Naive thymus-derived CD4-positive, alpha-beta T cell (primary cell): Measurements from ENCODE around the gene GRWD1. TPM values are rescaled to one million over a fixed set of nuclear protein-coding genes. Genes with fewer than 3 reads are reported as not detected.

Experiments used
- ATAC-seq: fragments of 150-1000 bp; cut with Tn5 transposase; 2 replicates; pipeline ENCODE4 v1.10.0; 2021; ENCODE audit warnings: mild to moderate bottlenecking, moderate library complexity
- CTCF ChIA-PET: fragments of 350-600 bp; sonication (Branson Sonifier 250); formaldehyde crosslinking; loops from one replicate; lab custom pipeline; 2021; ENCODE audit warnings: antibody characterized with exemption; lab: Charles Lee
- POLR2A ChIA-PET: fragments of 350-600 bp; sonication (Branson Sonifier 250); formaldehyde crosslinking; loops from one replicate; lab custom pipeline; 2021; ENCODE audit warnings: antibody characterized with exemption, inconsistent platforms; lab: Charles Lee
- DNase-seq, 9 donors: peaks; one replicate each; pipeline versions ENCODE4 v3.0.0 to v3.0.0-alpha.2; 2020 to 2022; ENCODE audit warnings: mixed read lengths in 1 of 9
- H3K27ac ChIP-seq: one replicate; pipeline ENCODE4 v1.7.0; 2013; ENCODE audit warnings: mild to moderate bottlenecking, low read depth, low read length, moderate library complexity
- H3K27me3 ChIP-seq, 2 donors: one replicate each; pipeline ENCODE4 v1.7.0; 2013; ENCODE audit warnings: low read length in 2 of 2, mild to moderate bottlenecking in 2 of 2, moderate library complexity in 2 of 2; ENCODE audit not compliant: control insufficient read depth in 2 of 2, insufficient read depth in 2 of 2
- H3K36me3 ChIP-seq, 3 experiments: 1 replicate in 2 of 3; 2 replicates in 1 of 3; pipeline ENCODE4 v1.7.0; 2013; ENCODE audit warnings: low read length in 3 of 3, mild to moderate bottlenecking in 3 of 3, moderate library complexity in 1 of 3; ENCODE audit not compliant: insufficient read depth in 3 of 3, control insufficient read depth in 2 of 3
- H3K4me1 ChIP-seq, 2 donors: one replicate each; pipeline ENCODE4 v1.7.0; 2013; ENCODE audit warnings: low read length in 2 of 2, mild to moderate bottlenecking in 2 of 2, moderate library complexity in 1 of 2; ENCODE audit not compliant: control insufficient read depth in 2 of 2, insufficient read depth in 2 of 2
- H3K4me3 ChIP-seq: 2 replicates; pipeline ENCODE4 v1.7.0; 2013; ENCODE audit warnings: mild to moderate bottlenecking, low read length
- H3K9me3 ChIP-seq, 3 experiments: 1 replicate in 2 of 3; 2 replicates in 1 of 3; pipeline ENCODE4 v1.7.0; 2013; ENCODE audit warnings: low read length in 3 of 3; ENCODE audit not compliant: control insufficient read depth in 2 of 3
- H3K27ac Mint-ChIP-seq, 9 donors: one replicate each; pipeline ENCODE4 v1.8.0; 2020 to 2022; ENCODE audit warnings: mixed read lengths in 9 of 9, mild to moderate bottlenecking in 8 of 9, moderate library complexity in 5 of 9, inconsistent platforms in 2 of 9
- H3K27me3 Mint-ChIP-seq, 5 donors: one replicate each; pipeline ENCODE4 v1.8.0; 2021 to 2022; ENCODE audit warnings: mixed read lengths in 5 of 5, mild to moderate bottlenecking in 1 of 5
- H3K36me3 Mint-ChIP-seq, 5 donors: one replicate each; pipeline ENCODE4 v1.8.0; 2020 to 2022; ENCODE audit warnings: mixed read lengths in 5 of 5, mild to moderate bottlenecking in 3 of 5, inconsistent platforms in 1 of 5
- H3K4me1 Mint-ChIP-seq, 7 donors: one replicate each; pipeline ENCODE4 v1.8.0; 2020 to 2022; ENCODE audit warnings: mixed read lengths in 7 of 7, mild to moderate bottlenecking in 3 of 7, inconsistent platforms in 1 of 7
- H3K4me3 Mint-ChIP-seq, 10 donors: one replicate each; pipeline ENCODE4 v1.8.0; 2020 to 2022; ENCODE audit warnings: mild to moderate bottlenecking in 10 of 10, mixed read lengths in 10 of 10, moderate library complexity in 6 of 10, inconsistent platforms in 2 of 10
- H3K9me3 Mint-ChIP-seq, 11 donors: one replicate each; pipeline ENCODE4 v1.8.0; 2020 to 2022; ENCODE audit warnings: mixed read lengths in 11 of 11, mild to moderate bottlenecking in 4 of 11, inconsistent platforms in 1 of 11, moderate library complexity in 1 of 11
- intact Hi-C, 2 donors: fragments of 100-400 bp; cut with micrococcal nuclease; formaldehyde crosslinking; loops; one replicate each; pipeline ENCODE4 v1.15.1; 2023
- polyA plus RNA-seq, 2 donors: library from polyadenylated mRNA; unstranded; fragments of 300-500 nt; fragmentation: Illumina TruSeq; gene quantifications; one replicate each; pipeline ENCODE4 v1.2.3, GENCODE V29; 2021
- total RNA-seq, 6 experiments: library from RNA in 5 of 6; stranded (reverse) in 5 of 6; gene quantifications; 1 replicate in 5 of 6; 2 replicates in 1 of 6; pipeline ENCODE4 v1.2.3 and lab custom pipeline; 2021 to 2026

GRWD1 gene
- total and polyA plus RNA-seq, 7 experiments from 2014 or later = 26.1 to 51.6 (median 40.3) TPM

DNA sequence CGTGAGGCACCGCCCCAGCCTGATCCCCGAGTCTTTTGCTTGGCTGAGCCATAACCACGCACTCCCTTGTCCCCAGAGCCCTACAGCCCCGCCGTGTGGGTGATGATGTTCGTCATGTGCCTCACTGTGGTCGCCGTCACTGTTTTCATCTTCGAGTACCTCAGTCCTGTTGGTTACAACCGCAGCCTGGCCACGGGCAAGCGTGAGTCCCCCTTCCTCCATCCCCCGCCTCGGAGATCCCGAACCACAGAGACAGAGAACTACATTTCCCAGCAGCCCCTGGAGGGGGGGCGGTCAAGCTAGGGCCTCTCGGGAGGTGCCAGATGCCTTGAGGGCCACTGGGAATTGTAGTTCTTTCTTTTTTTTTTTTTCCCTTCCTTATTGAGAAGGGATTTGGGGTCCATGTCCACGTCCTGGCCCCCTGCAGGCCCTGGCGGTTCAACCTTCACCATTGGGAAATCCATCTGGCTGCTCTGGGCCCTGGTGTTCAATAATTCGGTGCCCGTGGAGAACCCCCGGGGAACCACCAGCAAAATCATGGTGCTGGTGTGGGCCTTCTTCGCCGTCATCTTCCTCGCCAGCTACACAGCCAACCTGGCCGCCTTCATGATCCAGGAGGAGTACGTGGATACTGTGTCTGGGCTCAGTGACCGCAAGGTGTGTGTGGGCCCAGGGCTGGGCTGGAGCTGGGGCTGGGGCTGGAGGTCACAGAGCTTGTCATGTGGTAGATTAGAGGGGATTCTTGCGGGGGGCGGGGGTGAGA lies 26.4 kb upstream of the GRWD1 start:
- Mint-ChIP-seq H3K27me3 (peaks cover 0 to 22% (median 5%) of the 10 kb centered on the region in 5 donors), H3K36me3 (no peaks in the 10 kb centered on the region), H3K4me3 (peak overlapping the region; percentile 60 to 90 (median 80)), H3K9me3 (no peaks in the 10 kb centered on the region), H3K4me1 (peaks cover 12 to 30% (median 22%) of the 10 kb centered on the region in 7 donors), H3K27ac (peak overlapping the region in 6 of 9 donors; percentile 6 to 93 (median 74))
- H3K4me3 ChIP-seq = peak overlapping the region; percentile 15
- H3K27ac ChIP-seq = no peak overlapping the region
- DNase-seq (peak; percentile 44 to 77 (median 64)), ATAC-seq (peak; percentile 79)
- no peaks in the 10 kb centered on the region for H3K27me3 ChIP-seq
- POLR2A ChIA-PET = no interaction called here
- intact Hi-C loops = loop anchor here (1.0 to 2.0 kb wide), 2 partner anchors 25 to 26 kb away; partner anchors contain the start of gene GRWD1 (in 2 of the 2)
- no peaks in the 10 kb centered on the region for H3K9me3 ChIP-seq
- H3K36me3 ChIP-seq = no peaks in the 10 kb centered on the region
- CTCF ChIA-PET = no interaction called here
- peaks cover 0 to 5% of the 10 kb centered on the region in 2 donors for H3K4me1 ChIP-seq

DNA sequence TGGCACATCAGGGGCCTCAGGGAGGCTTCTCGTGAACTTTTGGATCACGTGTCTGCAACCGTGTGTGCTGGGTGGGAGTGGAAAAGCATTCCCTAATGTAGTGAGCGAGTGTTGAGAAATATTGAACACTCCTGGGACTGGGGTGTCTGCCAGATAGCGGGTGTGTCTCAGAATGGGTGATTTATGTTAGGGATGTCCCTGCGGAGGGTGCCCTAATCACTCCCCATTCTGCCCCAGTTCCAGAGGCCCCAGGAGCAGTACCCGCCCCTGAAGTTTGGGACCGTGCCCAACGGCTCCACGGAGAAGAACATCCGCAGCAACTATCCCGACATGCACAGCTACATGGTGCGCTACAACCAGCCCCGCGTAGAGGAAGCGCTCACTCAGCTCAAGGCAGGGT lies 24.2 kb upstream of the GRWD1 start:
- Histone ChIP-seq H3K27ac (no peak overlapping the region), H3K36me3 (no peaks in the 10 kb centered on the region), H3K4me1 (no peaks in the 10 kb centered on the region), H3K27me3 (no peaks in the 10 kb centered on the region), H3K4me3 (no peak overlapping the region), H3K9me3 (no peaks in the 10 kb centered on the region)
- intact Hi-C loops = no loop called here
- POLR2A ChIA-PET = no interaction called here
- no peak for ATAC-seq
- no peak overlapping the region for H3K4me3 Mint-ChIP-seq
- peaks cover 0 to 6% (median 5%) of the 10 kb centered on the region in 5 donors for H3K27me3 Mint-ChIP-seq
- no peaks in the 10 kb centered on the region for H3K9me3 Mint-ChIP-seq
- no peaks in the 10 kb centered on the region for H3K36me3 Mint-ChIP-seq
- peaks cover 9 to 19% (median 13%) of the 10 kb centered on the region in 7 donors for H3K4me1 Mint-ChIP-seq
- no peak for DNase-seq
- no peak overlapping the region for H3K27ac Mint-ChIP-seq
- CTCF ChIA-PET = no interaction called here

DNA sequence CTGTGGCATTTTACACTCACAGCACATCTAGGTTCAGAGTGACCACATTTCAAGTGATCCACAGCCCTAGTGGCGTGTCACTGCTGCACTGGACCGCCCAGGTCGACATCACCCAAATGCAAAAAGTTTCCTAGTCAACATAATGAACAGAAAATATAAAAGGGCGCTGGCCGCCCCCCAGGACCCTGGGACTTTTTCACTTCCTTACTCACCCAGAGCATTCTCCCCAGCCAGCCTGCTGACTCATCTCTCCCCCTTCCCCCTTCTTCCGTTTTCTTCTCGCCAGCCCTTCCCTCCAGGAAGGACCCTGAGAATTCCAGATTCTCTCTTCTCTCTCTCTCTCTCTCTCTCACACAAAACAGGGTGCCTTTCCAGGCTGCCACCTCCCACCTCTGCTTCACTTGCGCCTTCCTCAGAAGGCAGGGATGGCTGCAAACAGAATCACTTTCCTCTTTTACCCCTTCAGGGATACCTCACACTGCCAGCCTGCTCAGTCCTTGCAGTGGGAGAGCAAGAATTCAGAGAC lies 21.0 kb upstream of the GRWD1 start:
- DNase-seq (no peak), ATAC-seq (peak; percentile 27)
- no peak overlapping the region for H3K4me3 Mint-ChIP-seq
- peaks cover 0 to 6% (median 5%) of the 10 kb centered on the region in 5 donors for H3K27me3 Mint-ChIP-seq
- peaks cover 0 to 6% (median 5%) of the 10 kb centered on the region in 7 donors for H3K4me1 Mint-ChIP-seq
- no peaks in the 10 kb centered on the region for H3K9me3 ChIP-seq
- H3K27me3 ChIP-seq = no peaks in the 10 kb centered on the region
- intact Hi-C loops = no loop called here
- no peaks in the 10 kb centered on the region for H3K36me3 ChIP-seq
- ChIA-PET CTCF (no interaction called here), POLR2A (no interaction called here)
- H3K4me1 ChIP-seq = no peaks in the 10 kb centered on the region
- no peak overlapping the region for H3K4me3 ChIP-seq
- H3K36me3 Mint-ChIP-seq = no peaks in the 10 kb centered on the region
- H3K27ac ChIP-seq = no peak overlapping the region
- H3K9me3 Mint-ChIP-seq = no peaks in the 10 kb centered on the region
- H3K27ac Mint-ChIP-seq = no peak overlapping the region

DNA sequence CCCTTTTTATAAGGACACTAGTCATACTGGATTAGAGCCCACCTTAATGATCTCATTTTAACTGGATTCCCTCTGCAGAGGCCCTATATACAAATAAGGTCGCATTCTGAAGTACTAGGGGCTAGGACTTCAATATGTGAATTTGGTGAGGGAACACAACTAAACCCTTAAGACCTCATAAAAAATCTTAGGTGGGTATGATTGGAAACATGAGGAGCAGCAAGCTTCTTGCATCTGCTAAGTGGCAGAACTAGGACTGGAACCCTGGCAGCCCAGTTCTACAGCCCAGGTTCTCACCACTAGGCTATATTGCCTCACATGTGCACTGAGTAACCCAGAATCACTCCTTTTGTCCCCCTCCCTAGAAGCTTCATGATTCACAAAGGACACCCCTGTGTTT lies 17.1 kb upstream of the GRWD1 start:
- Mint-ChIP-seq H3K36me3 (no peaks in the 10 kb centered on the region), H3K27me3 (peaks cover 0 to 5% (median 0%) of the 10 kb centered on the region in 5 donors), H3K4me3 (no peak overlapping the region), H3K9me3 (no peaks in the 10 kb centered on the region), H3K4me1 (peaks cover 0 to 8% (median 5%) of the 10 kb centered on the region in 7 donors), H3K27ac (no peak overlapping the region)
- POLR2A ChIA-PET = no interaction called here
- DNase-seq (no peak), ATAC-seq (no peak)
- Histone ChIP-seq H3K27ac (no peak overlapping the region), H3K27me3 (no peaks in the 10 kb centered on the region), H3K36me3 (no peaks in the 10 kb centered on the region), H3K4me1 (no peaks in the 10 kb centered on the region), H3K4me3 (no peak overlapping the region), H3K9me3 (no peaks in the 10 kb centered on the region)
- intact Hi-C loops = no loop called here
- CTCF ChIA-PET = interaction anchor here (0.7 kb wide), 1 partner anchor 218 kb away, joined by 3 read pairs; no protein-coding TSS in a partner anchor

DNA sequence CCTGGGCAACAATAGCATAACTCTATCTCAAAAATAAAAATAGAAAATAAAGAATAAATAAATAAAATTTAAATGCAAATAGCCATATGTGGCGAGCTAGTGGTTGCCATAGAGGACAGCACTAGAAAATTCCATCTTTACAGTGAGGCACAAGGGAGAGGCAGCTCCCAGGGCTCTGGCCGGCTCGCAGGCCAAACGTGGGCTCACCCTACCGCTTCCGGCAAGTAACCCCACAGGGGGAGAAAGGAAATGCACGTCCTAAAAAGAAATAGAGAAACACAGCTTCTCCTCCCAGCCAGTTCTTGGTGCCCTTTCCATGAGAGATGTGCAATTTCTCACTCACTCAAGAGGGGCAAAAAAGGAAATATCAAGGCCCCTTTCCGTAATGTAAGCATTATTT lies 12.4 kb upstream of the GRWD1 start:
- Mint-ChIP-seq H3K27me3 (peaks cover 7 to 17% (median 13%) of the 10 kb centered on the region in 5 donors), H3K4me3 (no peak overlapping the region), H3K27ac (no peak overlapping the region), H3K4me1 (peaks cover 0 to 3% (median 0%) of the 10 kb centered on the region in 7 donors), H3K36me3 (no peaks in the 10 kb centered on the region), H3K9me3 (no peaks in the 10 kb centered on the region)
- Histone ChIP-seq H3K9me3 (no peaks in the 10 kb centered on the region), H3K27me3 (no peaks in the 10 kb centered on the region), H3K4me1 (no peaks in the 10 kb centered on the region), H3K27ac (no peak overlapping the region), H3K4me3 (no peak overlapping the region), H3K36me3 (no peaks in the 10 kb centered on the region)
- CTCF ChIA-PET = no interaction called here
- intact Hi-C loops = no loop called here
- DNase-seq (no peak), ATAC-seq (no peak)
- POLR2A ChIA-PET = no interaction called here

DNA sequence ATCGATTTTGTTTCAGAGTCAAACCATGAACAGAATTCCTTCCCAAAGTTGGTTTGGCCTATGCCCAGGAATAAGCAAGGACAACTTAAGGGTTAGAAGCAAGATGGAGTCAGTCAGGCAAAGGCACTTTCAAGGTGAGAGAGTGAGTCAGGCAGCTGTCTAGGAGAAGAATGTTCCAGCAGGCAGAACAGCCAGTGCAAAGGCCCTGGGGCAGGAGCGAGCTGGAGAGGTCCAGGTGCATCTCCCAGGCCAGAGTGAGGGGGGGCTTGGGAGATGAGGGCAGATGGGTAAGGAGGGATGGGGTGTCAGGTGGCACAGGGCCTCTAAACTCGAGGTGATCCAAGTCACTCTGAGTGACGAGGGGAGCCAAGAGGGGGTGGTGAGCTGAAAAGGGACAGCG lies 9.2 kb upstream of the GRWD1 start:
- Mint-ChIP-seq H3K27me3 (peaks cover 10 to 32% (median 18%) of the 10 kb centered on the region in 5 donors), H3K36me3 (no peaks in the 10 kb centered on the region), H3K4me1 (peaks cover 0 to 3% (median 0%) of the 10 kb centered on the region in 7 donors), H3K4me3 (no peak overlapping the region), H3K27ac (no peak overlapping the region), H3K9me3 (peaks cover 0 to 1% (median 0%) of the 10 kb centered on the region in 11 donors)
- no peak for ATAC-seq
- no peak for DNase-seq
- Histone ChIP-seq H3K36me3 (no peaks in the 10 kb centered on the region), H3K27ac (no peak overlapping the region), H3K27me3 (peaks cover 0 to under 1% of the 10 kb centered on the region in 2 donors), H3K9me3 (no peaks in the 10 kb centered on the region), H3K4me1 (no peaks in the 10 kb centered on the region), H3K4me3 (no peak overlapping the region)
- ChIA-PET POLR2A (no interaction called here), CTCF (interaction anchor here (1.2 kb wide), 1 partner anchor 148 kb away, joined by 3 read pairs; no protein-coding TSS in a partner anchor)
- intact Hi-C loops = no loop called here
